ENCODE data around the gene ZNF594. TPM values are rescaled to one million over a fixed set of nuclear protein-coding genes. Genes with fewer than 3 reads are reported as not detected.
"Not testable (repeated sequence)": the region's sequence is repeated elsewhere in the genome, so short reads cannot be mapped to it uniquely, and the experiment has no call there.

ZNF594 gene
- total and polyA plus RNA-seq, 2 of the 8 experiments (the other 6 are each of a cell fraction or from before 2014, with no cell fraction given): 3.6 to 14.3 TPM

DNA sequence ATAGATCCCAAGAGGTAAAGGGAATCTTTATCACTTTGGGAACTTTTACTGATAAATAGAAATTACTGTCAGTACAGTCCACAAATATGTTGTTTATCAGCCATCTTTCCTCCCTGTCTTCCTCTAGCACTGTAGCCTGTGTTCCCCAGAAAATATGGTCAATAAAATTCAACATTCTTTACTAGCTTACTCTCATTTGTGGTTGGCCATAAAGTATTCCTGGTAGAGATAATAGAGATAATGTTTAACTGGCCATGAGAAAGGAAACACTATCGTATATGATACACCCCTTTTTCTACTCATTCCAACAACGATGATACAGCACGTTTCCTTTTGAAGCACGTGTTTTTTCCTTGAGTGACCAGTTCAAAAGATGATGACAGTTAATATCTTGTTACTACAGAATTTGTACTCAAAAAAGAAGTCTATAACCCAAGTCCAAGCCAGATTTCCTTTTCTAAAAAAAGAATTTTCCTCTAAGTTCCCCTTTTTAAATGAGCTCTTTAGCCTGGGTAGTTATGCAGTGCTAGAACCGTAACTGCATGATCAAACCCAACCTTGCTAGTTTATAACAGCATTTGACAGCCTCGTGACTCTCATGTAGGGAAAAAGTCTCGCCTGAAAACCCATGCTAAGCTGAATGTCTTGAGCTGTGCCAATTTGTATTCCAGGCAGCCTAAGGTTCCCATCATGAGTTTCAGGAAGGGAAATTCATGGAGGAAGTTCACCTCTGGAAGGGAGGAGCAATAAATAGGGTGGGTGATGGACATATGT lies 25.7 kb downstream of the ZNF594 start:
- H3K4me3 ChIP-seq (ENCODE audit: extremely low read depth in 1 of 4, insufficient read depth in 2 of 4, low read depth in 3 of 4, low read length in 4 of 4); H3K4me2 ChIP-seq (ENCODE audit: insufficient read depth in 1 of 2, low read depth in 2 of 2, low read length in 2 of 2); H3K9me3 ChIP-seq (ENCODE audit: insufficient read depth in 2 of 2, low read depth in 1 of 2, low read length in 1 of 2); H4K91ac ChIP-seq (replicated peaks; ENCODE audit: insufficient read length, low read length); H2BK20ac ChIP-seq (ENCODE audit: low read length); H4K5ac ChIP-seq (ENCODE audit: insufficient read length, low read depth, low read length); H3K27ac ChIP-seq (ENCODE audit: low read depth, low read length); H2BK120ac ChIP-seq (replicated peaks; ENCODE audit: low read depth, low read length); H3K14ac ChIP-seq (ENCODE audit: insufficient read length); H4K8ac ChIP-seq (ENCODE audit: extremely low read depth, insufficient read depth, low read length); DNase-seq (ENCODE audit: low read depth in 1 of 2, low spot score in 2 of 2); H3K79me2 ChIP-seq (ENCODE audit: control insufficient read depth in 1 of 2, insufficient read depth in 2 of 2, low read length in 2 of 2); H4K20me1 ChIP-seq (replicated peaks in 1 of 2; ENCODE audit: control insufficient read depth in 1 of 2, insufficient read depth in 2 of 2, low read length in 2 of 2); H3K23me2 ChIP-seq (ENCODE audit: low read depth, low read length); H2BK5ac ChIP-seq (ENCODE audit: low read depth, low read length); H3K56ac ChIP-seq (replicated peaks; ENCODE audit: insufficient read length, low read depth, low read length); CTCF ChIA-PET (ENCODE audit: partially characterized antibody); H2AK5ac ChIP-seq (ENCODE audit: low read depth, low read length); H3K23ac ChIP-seq (ENCODE audit: insufficient read length); H3K36me3 ChIP-seq (ENCODE audit: control insufficient read depth in 2 of 4, insufficient read depth in 4 of 4, low read length in 3 of 4); H3K27me3 ChIP-seq (replicated peaks in 1 of 4; ENCODE audit: control insufficient read depth in 3 of 4, extremely low read depth in 1 of 4, insufficient read depth in 3 of 4, low read length in 3 of 4); H2BK15ac ChIP-seq (ENCODE audit: low read length); H3K9ac ChIP-seq (replicated peaks in 1 of 4; ENCODE audit: extremely low read depth in 1 of 4, low read depth in 3 of 4, low read length in 3 of 4); H3K79me1 ChIP-seq (ENCODE audit: low read depth, low read length); H2BK12ac ChIP-seq (ENCODE audit: low read depth, low read length); H3K4ac ChIP-seq (replicated peaks; ENCODE audit: insufficient read length, low read depth, low read length); H3K4me1 ChIP-seq (replicated peaks in 1 of 4; ENCODE audit: control insufficient read depth in 3 of 4, insufficient read depth in 4 of 4, low read length in 3 of 4); H2AFZ ChIP-seq (ENCODE audit: low read length); FAIRE-seq; H3K18ac ChIP-seq (ENCODE audit: extremely low read depth, low read length): not testable (repeated sequence)
- POLR2A ChIA-PET (ENCODE audit: partially characterized antibody): interaction anchor here (0.6 to 1.0 kb wide), 3 partner anchors 26 to 219 kb away, joined by 3 to 4 read pairs (median 3); no protein-coding TSS in a partner anchor
- WGBS, 2 experiments (ENCODE audit: extremely low coverage in 1 of 2, insufficient coverage in 1 of 2, insufficient read length in 1 of 2, insufficient replicate concordance in 2 of 2, low coverage in 1 of 2, low lambda C conversion rate in 2 of 2, missing lambda C conversion rate in 1 of 2): 96% methylated on average over 4 of the region's 7 CpGs; no CpG with 5 or more reads in 1 of the 2 experiments

Measured in H1 (cell line).